Smooth muscle cell (in vitro differentiated cells): ENCODE results near the gene FAM13A. TPM values are rescaled to one million over a fixed set of nuclear protein-coding genes. Genes with fewer than 3 reads are reported as not detected.

Source experiments
- DNase-seq: peaks from one replicate; lab custom pipeline; 2025; ENCODE audit not compliant: unreplicated experiment; lab: John Stamatoyannopoulos, UW
- H2AFZ ChIP-seq: fragments of 200-600 bp; sonication (generic); 2 replicates; pipeline ENCODE4 v1.6.0; 2016; ENCODE audit warnings: antibody characterized with exemption, low read depth, mild to moderate bottlenecking
- H3F3A ChIP-seq: fragments of 200-600 bp; sonication (generic); 2 replicates; pipeline ENCODE4 v1.6.0; 2017; ENCODE audit warnings: antibody characterized with exemption, low read depth
- H3K27ac ChIP-seq: fragments of 200-600 bp; sonication (generic); 2 replicates; pipeline ENCODE4 v1.5.1; 2016; ENCODE audit warnings: low read depth, mild to moderate bottlenecking
- H3K27me3 ChIP-seq: fragments of 200-600 bp; sonication (generic); 2 replicates; pipeline ENCODE4 v1.6.1; 2016; ENCODE audit warnings: low read depth, mild to moderate bottlenecking
- H3K36me3 ChIP-seq: fragments of 200-600 bp; sonication (generic); 2 replicates; pipeline ENCODE4 v1.5.1; 2016; ENCODE audit warnings: low read depth
- H3K4me1 ChIP-seq: fragments of 200-600 bp; sonication (generic); 2 replicates; pipeline ENCODE4 v1.5.1; 2016; ENCODE audit warnings: low read depth
- H3K4me2 ChIP-seq: fragments of 200-600 bp; sonication (generic); 2 replicates; pipeline ENCODE4 v1.6.0; 2016; ENCODE audit warnings: mild to moderate bottlenecking
- H3K4me3 ChIP-seq: fragments of 200-600 bp; sonication (generic); 2 replicates; pipeline ENCODE4 v1.5.1; 2016; ENCODE audit warnings: mild to moderate bottlenecking
- H3K79me2 ChIP-seq: fragments of 200-600 bp; sonication (generic); 2 replicates; pipeline ENCODE4 v1.6.0; 2016; ENCODE audit warnings: low read depth, mild to moderate bottlenecking
- H3K9ac ChIP-seq: fragments of 200-600 bp; sonication (generic); 2 replicates; pipeline ENCODE4 v1.6.0; 2016; ENCODE audit warnings: low read depth
- H3K9me3 ChIP-seq: fragments of 200-600 bp; sonication (generic); replicated peaks from 2 replicates; pipeline ENCODE4 v1.5.1; 2016; ENCODE audit warnings: low read depth
- H4K20me1 ChIP-seq: fragments of 200-600 bp; sonication (generic); 2 replicates; pipeline ENCODE4 v1.6.0; 2016; ENCODE audit warnings: low read depth
- CTCF ChIP-seq: fragments of 200-600 bp; sonication (generic); IDR thresholded peaks from 2 replicates; pipeline ENCODE4 v1.5.1; 2017; ENCODE audit warnings: borderline replicate concordance, mild to moderate bottlenecking, antibody characterized with exemption; ENCODE audit not compliant: insufficient read depth, poor library complexity, severe bottlenecking
- WGBS: methylation state at CpG from one replicate; pipeline ENCODE4 v1.1.7; 2016; ENCODE audit warnings: low lambda C conversion rate; 5-methylcytosine and 5-hydroxymethylcytosine counted together
- polyA plus RNA-seq: library from polyadenylated mRNA; unstranded; fragments of >200 nt; fragmentation: Nextera tagmentation; extraction: Ambion mirVana; gene quantifications from 2 replicates; pipeline ENCODE4 v1.2.1, GENCODE V29; 2016
- total RNA-seq: library from RNA; depleted of rRNA; stranded (reverse); fragments of >200 nt; gene quantifications from 2 replicates; pipeline ENCODE4 v1.2.3, GENCODE V29; 2014

Gene FAM13A
- total and polyA plus RNA-seq, 2 experiments from 2014 or later: 14.6 to 39.9 TPM

GRCh38 chr4:88816360-88816759, 240.6 kb downstream of the FAM13A start:
- Histone ChIP-seq H3K4me2 (no peak overlapping the region), H2AFZ (no peak overlapping the region), H3K4me1 (peaks cover 6% of the 10 kb centered on the region), H3K27me3 (no peaks in the 10 kb centered on the region), H3K9me3 (no peaks in the 10 kb centered on the region), H3K9ac (no peak overlapping the region), H4K20me1 (peaks cover 87% of the 10 kb centered on the region), H3K36me3 (no peaks in the 10 kb centered on the region), H3K4me3 (no peak overlapping the region), H3K79me2 (peaks cover 82% of the 10 kb centered on the region), H3K27ac (no peak overlapping the region), H3F3A (no peaks in the 10 kb centered on the region)
- no peak for TF ChIP-seq CTCF
- DNase-seq: no peak
- 63% methylated on average over 4 of the region's 4 CpGs for WGBS

- Histone ChIP-seq H3F3A (no peaks in the 10 kb centered on the region), H3K4me1 (no peaks in the 10 kb centered on the region), H3K79me2 (peaks cover 75% of the 10 kb centered on the region), H3K27me3 (no peaks in the 10 kb centered on the region), H3K27ac (no peak overlapping the region), H3K4me2 (no peak overlapping the region), H3K9ac (no peak overlapping the region), H3K36me3 (no peaks in the 10 kb centered on the region), H2AFZ (no peak overlapping the region), H3K4me3 (no peak overlapping the region), H4K20me1 (peaks cover 96% of the 10 kb centered on the region), H3K9me3 (no peaks in the 10 kb centered on the region)
- TF ChIP-seq CTCF: peak; percentile 3
- WGBS: 68% methylated on average over 6 of the region's 6 CpGs
- DNase-seq: no peak
Measured at GRCh38 chr4:88814043-88814617, 242.9 kb downstream of the FAM13A start.

- Histone ChIP-seq H3K4me3 (no peak overlapping the region), H3K27me3 (no peaks in the 10 kb centered on the region), H3K9ac (no peak overlapping the region), H4K20me1 (peaks cover 96% of the 10 kb centered on the region), H3K4me1 (no peaks in the 10 kb centered on the region), H3K27ac (no peak overlapping the region), H3K36me3 (no peaks in the 10 kb centered on the region), H3K9me3 (no peaks in the 10 kb centered on the region), H3F3A (no peaks in the 10 kb centered on the region), H3K79me2 (peaks cover 75% of the 10 kb centered on the region), H2AFZ (no peak overlapping the region), H3K4me2 (no peak overlapping the region)
- DNase-seq: no peak
- 97% methylated on average over 4 of the region's 4 CpGs for WGBS
- TF ChIP-seq CTCF: no peak
Measured at GRCh38 chr4:88813013-88813412, 244.0 kb downstream of the FAM13A start.

- peaks cover 90% of the 10 kb centered on the region for H4K20me1 ChIP-seq
- H3K9me3 ChIP-seq: no peaks in the 10 kb centered on the region
- no peaks in the 10 kb centered on the region for H3K27me3 ChIP-seq
- H3K36me3 ChIP-seq: no peaks in the 10 kb centered on the region
- H3F3A ChIP-seq: no peaks in the 10 kb centered on the region
- H3K4me2 ChIP-seq: no peak overlapping the region
- H3K9ac ChIP-seq: no peak overlapping the region
- H3K4me1 ChIP-seq: no peaks in the 10 kb centered on the region
- TF ChIP-seq CTCF: no peak
- WGBS: 93% methylated on average over 1 of the region's 1 CpG
- H3K4me3 ChIP-seq: no peak overlapping the region
- H3K27ac ChIP-seq: no peak overlapping the region
- no peak overlapping the region for H2AFZ ChIP-seq
- H3K79me2 ChIP-seq: peaks cover 74% of the 10 kb centered on the region
- no peak for DNase-seq
Measured at GRCh38 chr4:88812420-88812819, 244.6 kb downstream of the FAM13A start.
